GM12878 (cell line): Measurements from ENCODE around the gene OPRD1. TPM values are rescaled to one million over a fixed set of nuclear protein-coding genes. Genes with fewer than 3 reads are reported as not detected.

Experiments used
- ATAC-seq: fragments of 200-7000 bp; cut with Tn5 transposase; 3 replicates; pipeline ENCODE4 v1.9.1; 2020; ENCODE audit warnings: mild to moderate bottlenecking, moderate library complexity
- BruUV-seq: library from RNA; stranded (reverse); fragments of 400-500 nt; replicated peaks from 2 replicates; lab custom pipeline; 2021; lab: Mats Ljungman, UMichigan
- CTCF ChIA-PET: fragments of 300-600 bp; sonication (Branson Sonifier 250); formaldehyde crosslinking; extraction: SDS; loops from one replicate; lab custom pipeline; 2021; ENCODE audit warnings: inconsistent platforms; lab: Yijun Ruan, JAX
- POLR2A ChIA-PET: fragments of 350-600 bp; formaldehyde crosslinking; extraction: SDS; loops from one replicate; lab custom pipeline; 2021; ENCODE audit warnings: inconsistent platforms; lab: Charles Lee
- RAD21 ChIA-PET: fragments of 300-600 bp; sonication (Branson Sonifier 250); formaldehyde crosslinking; loops from one replicate; lab custom pipeline; 2023; ENCODE audit warnings: antibody characterized with exemption; ENCODE audit not compliant: unreplicated experiment; lab: Charles Lee
- SMC1A ChIA-PET: fragments of 300-600 bp; sonication (Branson Sonifier 250); formaldehyde crosslinking; loops from one replicate; lab custom pipeline; 2023; ENCODE audit not compliant: unreplicated experiment, uncharacterized antibody; lab: Charles Lee
- DNase-seq: peaks from one replicate; pipeline ENCODE4 v3.0.0-alpha.2; 2011; ENCODE audit warnings: low read depth, low spot score
- FAIRE-seq: peaks from 3 replicates; lab custom pipeline; 2011; peaks lifted over from hg19 to GRCh38; lab: Jason Lieb, UNC
- H2AFZ ChIP-seq: 2 replicates; pipeline ENCODE4 v1.6.0; 2011; ENCODE audit warnings: low read depth, low read length, control low read depth; ENCODE audit not compliant: control insufficient read depth
- H3K27ac ChIP-seq: 2 replicates; pipeline ENCODE4 v1.5.1; 2011; ENCODE audit warnings: control low read depth; ENCODE audit not compliant: control insufficient read depth, insufficient read depth
- H3K27me3 ChIP-seq, 2 experiments: replicated peaks in 1 of 2; 2 replicates each; pipeline versions ENCODE4 v1.6.0 to v1.6.1; 2011; ENCODE audit warnings: low read length in 1 of 2; ENCODE audit not compliant: control insufficient read depth in 2 of 2, insufficient read depth in 2 of 2
- H3K36me3 ChIP-seq, 2 experiments: 2 replicates each; pipeline ENCODE4 v1.5.1; 2011; ENCODE audit warnings: low read length in 1 of 2; ENCODE audit not compliant: control insufficient read depth in 2 of 2, insufficient read depth in 2 of 2
- H3K4me1 ChIP-seq: 2 replicates; pipeline ENCODE4 v1.6.1; 2011; ENCODE audit warnings: mild to moderate bottlenecking, low read length, moderate library complexity, mixed read lengths; ENCODE audit not compliant: control insufficient read depth, insufficient read depth
- H3K4me2 ChIP-seq: 2 replicates; pipeline ENCODE4 v1.6.0; 2011; ENCODE audit warnings: control low read depth; ENCODE audit not compliant: control insufficient read depth, insufficient read depth
- H3K4me3 ChIP-seq: fragments of 200-600 bp; sonication (generic); 2 replicates; pipeline ENCODE4 v1.5.1; 2016
- H3K79me2 ChIP-seq: 2 replicates; pipeline ENCODE4 v1.6.0; 2011; ENCODE audit warnings: low read length; ENCODE audit not compliant: control insufficient read depth, insufficient read depth
- H3K9ac ChIP-seq: 2 replicates; pipeline ENCODE4 v1.8.0; 2011; ENCODE audit warnings: low read length, control low read depth, mixed read lengths; ENCODE audit not compliant: control insufficient read depth, insufficient read depth
- H3K9me3 ChIP-seq: replicated peaks from 3 replicates; pipeline ENCODE4 v1.5.1; 2011; ENCODE audit warnings: mild to moderate bottlenecking, low read length; ENCODE audit not compliant: control insufficient read depth, insufficient read depth
- H4K20me1 ChIP-seq: 2 replicates; pipeline ENCODE4 v1.6.0; 2011; ENCODE audit not compliant: control insufficient read depth, insufficient read depth
- CHD4 ChIP-seq: fragments of 200-600 bp; sonication (generic); IDR thresholded peaks from 2 replicates; pipeline ENCODE4 v1.6.1; 2016; ENCODE audit warnings: mild to moderate bottlenecking
- KDM1A ChIP-seq: fragments of 200-600 bp; sonication (generic); IDR thresholded peaks from 2 replicates; pipeline ENCODE4 v1.6.1; 2016; ENCODE audit warnings: borderline replicate concordance
- NR2C2 ChIP-seq: IDR thresholded peaks from 2 replicates; pipeline ENCODE4 v1.6.1; 2011; ENCODE audit warnings: borderline replicate concordance, low read depth; ENCODE audit not compliant: control insufficient read depth, insufficient read length
- SMAD1 ChIP-seq: fragments of 450-650 bp; IDR thresholded peaks from 2 replicates; pipeline ENCODE4 v1.6.1; 2018; ENCODE audit warnings: mild to moderate bottlenecking, low read depth; ENCODE audit not compliant: partially characterized antibody
- ZNF687 ChIP-seq: fragments of 450-650 bp; IDR thresholded peaks from 2 replicates; pipeline ENCODE4 v1.6.1; 2017; ENCODE audit warnings: mild to moderate bottlenecking, moderate library complexity
- WGBS: methylation state at CpG from one replicate; pipeline ENCODE4 v1.1.6; 2016; ENCODE audit warnings: low lambda C conversion rate; ENCODE audit not compliant: insufficient replicate concordance, insufficient coverage; ENCODE audit errors: missing lambda C conversion rate; 5-methylcytosine and 5-hydroxymethylcytosine counted together
- in situ Hi-C: fragments of 300-500 bp; cut with MboI; formaldehyde crosslinking; loops from 9 replicates; pipeline ENCODE4 v1.14.3; 2018; ENCODE audit warnings: mixed read lengths
- intact Hi-C: fragments of 100-400 bp; cut with micrococcal nuclease; formaldehyde crosslinking; loops from one replicate; pipeline ENCODE4 v1.14.2; 2022; ENCODE audit not compliant: unreplicated experiment
- polyA plus RNA-seq, 11 experiments: library from polyadenylated mRNA; depleted of rRNA in 4 of 11; unstranded in 6 of 11; stranded (reverse) in 5 of 11; fragments of >200 nt; fragmentation: Nextera tagmentation in 4 of 11; fragmentation: Illumina TruSeq in 1 of 11; extraction: Ambion mirVana in 4 of 11; extraction: Trizol in 1 of 11; gene quantifications; 1 replicate in 1 of 11; 2 replicates in 10 of 11; pipeline versions ENCODE4 v1.2.1 to v1.2.3, GENCODE V29; 2011 to 2016; ENCODE audit warnings: inconsistent platforms in 2 of 11, missing spikeins in 2 of 11, low read depth in 1 of 11
- total RNA-seq, 4 experiments: library from RNA; depleted of rRNA in 3 of 4; stranded (reverse); fragments of >200 nt in 3 of 4; fragmentation: Illumina TruSeq in 1 of 4; extraction: Trizol in 1 of 4; gene quantifications; 2 replicates each; pipeline versions ENCODE4 v1.2.1 to v1.2.3, GENCODE V29; 2013 to 2021
- TF ChIP-seq, protein P1 (sequence below): fragments of 150-350 bp; IDR thresholded peaks from 2 replicates; pipeline ENCODE4 v1.6.1; 2014; ENCODE audit warnings: mild to moderate bottlenecking, low read depth, low read length
- TF ChIP-seq, protein P2 (sequence below): fragments of 450-650 bp; formaldehyde crosslinking; IDR thresholded peaks from 2 replicates; pipeline ENCODE4 v1.4.0; 2020; ENCODE audit warnings: mild to moderate bottlenecking, moderate library complexity

Gene OPRD1
- total and polyA plus RNA-seq, 10 of the 15 experiments (the other 5 are each of a cell fraction or from before 2014, with no cell fraction given), result 0.02 TPM; not detected in 8

DNA sequence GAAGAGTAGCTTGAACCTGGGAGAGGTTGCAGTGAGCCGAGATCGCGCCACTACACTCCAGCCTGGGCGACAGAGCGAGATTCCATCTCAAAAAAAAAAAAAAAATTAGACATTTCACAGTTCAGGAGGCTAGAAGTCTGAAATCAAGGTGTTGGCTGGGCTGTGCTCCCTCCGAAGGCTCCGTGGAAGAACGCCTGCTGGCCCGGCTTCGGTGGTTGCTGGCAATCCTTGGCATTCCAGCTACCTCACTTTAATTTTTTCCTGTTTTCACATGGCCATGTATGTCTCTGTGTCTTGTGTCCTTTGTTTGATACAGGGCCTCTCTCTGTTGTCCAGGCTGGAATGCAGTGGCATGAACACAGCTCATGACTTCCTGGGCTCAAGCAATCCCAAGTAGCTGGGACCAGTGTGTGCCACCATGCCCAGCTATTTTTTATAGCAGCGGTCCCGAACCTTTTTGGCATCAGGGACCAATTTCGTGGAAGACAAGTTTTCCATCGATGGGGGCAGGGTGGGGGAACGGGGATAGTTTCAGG lies 24.5 kb downstream of the OPRD1 start:
- ChIA-PET POLR2A (no interaction called here), RAD21 (no interaction called here), SMC1A (interaction anchor here (1.1 to 1.2 kb wide), 2 partner anchors 9 to 41 kb away, joined by 3 read pairs; no protein-coding TSS in a partner anchor), CTCF (interaction anchor here (1.6 kb wide), 1 partner anchor 8 kb away, joined by 4 read pairs; no protein-coding TSS in a partner anchor)
- no peak overlapping the region for H3K27ac ChIP-seq
- H2AFZ ChIP-seq, result no peak overlapping the region
- H3K4me1 ChIP-seq, result no peaks in the 10 kb centered on the region
- no peak overlapping the region for H3K4me2 ChIP-seq
- in situ Hi-C loops, result no loop called here
- H4K20me1 ChIP-seq, result no peaks in the 10 kb centered on the region
- H3K27me3 ChIP-seq, result peaks cover 0 to 1% of the 10 kb centered on the region in 2 experiments; a peak in 1 of 4 replicates
- no peaks in the 10 kb centered on the region for H3K36me3 ChIP-seq
- no TSS peak for BruUV-seq
- TF ChIP-seq, protein P1, sequence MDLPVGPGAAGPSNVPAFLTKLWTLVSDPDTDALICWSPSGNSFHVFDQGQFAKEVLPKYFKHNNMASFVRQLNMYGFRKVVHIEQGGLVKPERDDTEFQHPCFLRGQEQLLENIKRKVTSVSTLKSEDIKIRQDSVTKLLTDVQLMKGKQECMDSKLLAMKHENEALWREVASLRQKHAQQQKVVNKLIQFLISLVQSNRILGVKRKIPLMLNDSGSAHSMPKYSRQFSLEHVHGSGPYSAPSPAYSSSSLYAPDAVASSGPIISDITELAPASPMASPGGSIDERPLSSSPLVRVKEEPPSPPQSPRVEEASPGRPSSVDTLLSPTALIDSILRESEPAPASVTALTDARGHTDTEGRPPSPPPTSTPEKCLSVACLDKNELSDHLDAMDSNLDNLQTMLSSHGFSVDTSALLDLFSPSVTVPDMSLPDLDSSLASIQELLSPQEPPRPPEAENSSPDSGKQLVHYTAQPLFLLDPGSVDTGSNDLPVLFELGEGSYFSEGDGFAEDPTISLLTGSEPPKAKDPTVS, result no peak
- TF ChIP-seq KDM1A (no peak), ZNF687 (no peak), SMAD1 (no peak), CHD4 (no peak), NR2C2 (no peak)
- TF ChIP-seq, protein P2, sequence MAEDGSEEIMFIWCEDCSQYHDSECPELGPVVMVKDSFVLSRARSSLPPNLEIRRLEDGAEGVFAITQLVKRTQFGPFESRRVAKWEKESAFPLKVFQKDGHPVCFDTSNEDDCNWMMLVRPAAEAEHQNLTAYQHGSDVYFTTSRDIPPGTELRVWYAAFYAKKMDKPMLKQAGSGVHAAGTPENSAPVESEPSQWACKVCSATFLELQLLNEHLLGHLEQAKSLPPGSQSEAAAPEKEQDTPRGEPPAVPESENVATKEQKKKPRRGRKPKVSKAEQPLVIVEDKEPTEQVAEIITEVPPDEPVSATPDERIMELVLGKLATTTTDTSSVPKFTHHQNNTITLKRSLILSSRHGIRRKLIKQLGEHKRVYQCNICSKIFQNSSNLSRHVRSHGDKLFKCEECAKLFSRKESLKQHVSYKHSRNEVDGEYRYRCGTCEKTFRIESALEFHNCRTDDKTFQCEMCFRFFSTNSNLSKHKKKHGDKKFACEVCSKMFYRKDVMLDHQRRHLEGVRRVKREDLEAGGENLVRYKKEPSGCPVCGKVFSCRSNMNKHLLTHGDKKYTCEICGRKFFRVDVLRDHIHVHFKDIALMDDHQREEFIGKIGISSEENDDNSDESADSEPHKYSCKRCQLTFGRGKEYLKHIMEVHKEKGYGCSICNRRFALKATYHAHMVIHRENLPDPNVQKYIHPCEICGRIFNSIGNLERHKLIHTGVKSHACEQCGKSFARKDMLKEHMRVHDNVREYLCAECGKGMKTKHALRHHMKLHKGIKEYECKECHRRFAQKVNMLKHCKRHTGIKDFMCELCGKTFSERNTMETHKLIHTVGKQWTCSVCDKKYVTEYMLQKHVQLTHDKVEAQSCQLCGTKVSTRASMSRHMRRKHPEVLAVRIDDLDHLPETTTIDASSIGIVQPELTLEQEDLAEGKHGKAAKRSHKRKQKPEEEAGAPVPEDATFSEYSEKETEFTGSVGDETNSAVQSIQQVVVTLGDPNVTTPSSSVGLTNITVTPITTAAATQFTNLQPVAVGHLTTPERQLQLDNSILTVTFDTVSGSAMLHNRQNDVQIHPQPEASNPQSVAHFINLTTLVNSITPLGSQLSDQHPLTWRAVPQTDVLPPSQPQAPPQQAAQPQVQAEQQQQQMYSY (CRISPR knock-in tag), result no peak
- TF ChIP-seq, all 136 proteins: peak for 0
- WGBS, result 46% methylated on average over 14 of the region's 15 CpGs
- no peak for DNase-seq
- Histone ChIP-seq H3K9me3 (no peaks in the 10 kb centered on the region), H3K79me2 (no peaks in the 10 kb centered on the region), H3K4me3 (no peak overlapping the region), H3K9ac (no peak overlapping the region)
- no peak for ATAC-seq
- intact Hi-C loops, result no loop called here
- no peak for FAIRE-seq
